Hindlimb muscle (tissue), 1 donor: ENCODE measurements around the gene TOM1. TPM values are rescaled to one million over a fixed set of nuclear protein-coding genes. Genes with fewer than 3 reads are reported as not detected.
"Not testable (repeated sequence)": the region's sequence is repeated elsewhere in the genome, so short reads cannot be mapped to it uniquely, and the experiment has no call there.

Experiments used
- DNase-seq: peaks from one replicate; pipeline ENCODE4 v3.0.0-alpha.2; 2013
- polyA plus RNA-seq: library from polyadenylated mRNA; unstranded; fragments of 120-200 nt; gene quantifications from one replicate; pipeline ENCODE4 v1.2.1, GENCODE V29; 2013; ENCODE audit not compliant: insufficient read length

Gene TOM1
- polyA plus RNA-seq, 1 donor: 35.6 TPM

GRCh38 chr22:35375526-35375925, 75.8 kb downstream of the TOM1 start:
- DNase-seq: no peak

- peak; percentile 95 for DNase-seq
Measured at GRCh38 chr22:35376728-35377472, 77.2 kb downstream of the TOM1 start.

GRCh38 chr22:35377735-35378134, 78.0 kb downstream of the TOM1 start:
- no peak for DNase-seq

- DNase-seq: no peak
Measured at GRCh38 chr22:35378621-35379020, 78.9 kb downstream of the TOM1 start.

GRCh38 chr22:35379146-35379993, 79.7 kb downstream of the TOM1 start:
- DNase-seq: no peak

- DNase-seq: no peak
Measured at GRCh38 chr22:35380013-35380412, 80.3 kb downstream of the TOM1 start.

- peak; percentile 84 for DNase-seq
Measured at GRCh38 chr22:35380537-35381423, 81.1 kb downstream of the TOM1 start, which contains the start of gene HMOX1. Gene HMOX1 (plus strand): TSS chr22:35381096. CDS start chr22:35381174, 78 bp downstream.

GRCh38 chr22:35381424-35382009, 81.8 kb downstream of the TOM1 start:
- no peak for DNase-seq

- DNase-seq: no peak
Measured at GRCh38 chr22:35383679-35384071, 84.0 kb downstream of the TOM1 start.

- no peak for DNase-seq
Measured at GRCh38 chr22:35384527-35384926, 84.8 kb downstream of the TOM1 start.

GRCh38 chr22:35384975-35385588, 85.4 kb downstream of the TOM1 start:
- DNase-seq: no peak

- DNase-seq: no peak
Measured at GRCh38 chr22:35386670-35387288, 87.1 kb downstream of the TOM1 start.

GRCh38 chr22:35390933-35391332, 91.2 kb downstream of the TOM1 start:
- no peak for DNase-seq

GRCh38 chr22:35392357-35392756, 92.7 kb downstream of the TOM1 start:
- DNase-seq: no peak

GRCh38 chr22:35393116-35394010, 93.7 kb downstream of the TOM1 start:
- DNase-seq: no peak

GRCh38 chr22:35394011-35394312, 94.3 kb downstream of the TOM1 start:
- no peak for DNase-seq

GRCh38 chr22:35394810-35395563, 95.3 kb downstream of the TOM1 start:
- no peak for DNase-seq

GRCh38 chr22:35396622-35397021, 96.9 kb downstream of the TOM1 start:
- not testable (repeated sequence) for DNase-seq

GRCh38 chr22:35397095-35397904, 97.6 kb downstream of the TOM1 start:
- no peak for DNase-seq
